GM23248 (cell line): Measurements from ENCODE around the gene ELF3. TPM values are rescaled to one million over a fixed set of nuclear protein-coding genes. Genes with fewer than 3 reads are reported as not detected.
A peak's percentile ranks its signal among the peaks of the same experiment; 100 is the strongest.

Source experiments
- DNase-seq: peaks from one replicate; pipeline ENCODE4 v3.0.0-alpha.2; 2015
- H2AFZ ChIP-seq: fragments of 200-600 bp; sonication (generic); 2 replicates; pipeline ENCODE4 v1.6.1; 2016; ENCODE audit warnings: antibody characterized with exemption
- H3F3A ChIP-seq: fragments of 200-600 bp; sonication (generic); 2 replicates; pipeline ENCODE4 v1.6.1; 2016; ENCODE audit warnings: mild to moderate bottlenecking, antibody characterized with exemption, mixed run types; ENCODE audit not compliant: insufficient read depth
- H3K27ac ChIP-seq: fragments of 200-600 bp; sonication (generic); 2 replicates; pipeline ENCODE4 v1.5.1; 2016; ENCODE audit warnings: mild to moderate bottlenecking
- H3K27me3 ChIP-seq: fragments of 200-600 bp; sonication (generic); replicated peaks from 2 replicates; pipeline ENCODE4 v1.6.1; 2016; ENCODE audit warnings: mild to moderate bottlenecking; ENCODE audit not compliant: insufficient read depth
- H3K36me3 ChIP-seq: fragments of 200-600 bp; sonication (generic); 2 replicates; pipeline ENCODE4 v1.6.1; 2016; ENCODE audit warnings: low read depth, mild to moderate bottlenecking
- H3K4me1 ChIP-seq: fragments of 200-600 bp; sonication (generic); 2 replicates; pipeline ENCODE4 v1.6.1; 2016; ENCODE audit warnings: mild to moderate bottlenecking; ENCODE audit not compliant: insufficient read depth
- H3K4me2 ChIP-seq: fragments of 200-600 bp; sonication (generic); one replicate; pipeline ENCODE4 v1.6.1; 2016; ENCODE audit warnings: mild to moderate bottlenecking; ENCODE audit not compliant: unreplicated experiment
- H3K4me3 ChIP-seq: fragments of 200-600 bp; sonication (generic); 2 replicates; pipeline ENCODE4 v1.5.1; 2016; ENCODE audit warnings: mild to moderate bottlenecking
- H3K79me2 ChIP-seq: fragments of 200-600 bp; sonication (generic); 2 replicates; pipeline ENCODE4 v1.6.1; 2016; ENCODE audit warnings: mild to moderate bottlenecking; ENCODE audit not compliant: insufficient read depth
- H3K9ac ChIP-seq: fragments of 200-600 bp; sonication (generic); 2 replicates; pipeline ENCODE4 v1.6.1; 2016; ENCODE audit warnings: mild to moderate bottlenecking
- H3K9me2 ChIP-seq: fragments of 200-600 bp; sonication (generic); 2 replicates; pipeline ENCODE4 v1.6.1; 2016; ENCODE audit warnings: mixed run types, mild to moderate bottlenecking, moderate library complexity; ENCODE audit not compliant: insufficient read depth
- H3K9me3 ChIP-seq: fragments of 200-600 bp; sonication (generic); one replicate; pipeline ENCODE4 v1.6.1; 2017; ENCODE audit warnings: low read depth
- H4K20me1 ChIP-seq: fragments of 200-600 bp; sonication (generic); 2 replicates; pipeline ENCODE4 v1.6.0; 2016; ENCODE audit not compliant: insufficient read depth
- EZH2 ChIP-seq: fragments of 200-600 bp; sonication (generic); IDR thresholded peaks from 2 replicates; pipeline ENCODE4 v1.6.1; 2018; ENCODE audit warnings: antibody characterized with exemption, mild to moderate bottlenecking; ENCODE audit not compliant: insufficient read depth, poor library complexity, severe bottlenecking
- EZH2phosphoT487 ChIP-seq: fragments of 200-600 bp; sonication (generic); IDR thresholded peaks from 2 replicates; pipeline ENCODE4 v1.6.1; 2018; ENCODE audit warnings: antibody characterized with exemption, moderate library complexity, mild to moderate bottlenecking, low read depth; ENCODE audit not compliant: insufficient read depth
- WGBS, 2 experiments: methylation state at CpG; one replicate each; pipeline ENCODE4 v1.1.6; 2015 to 2017; ENCODE audit warnings: low lambda C conversion rate in 2 of 2, low coverage in 1 of 2; ENCODE audit errors: missing lambda C conversion rate in 2 of 2; 5-methylcytosine and 5-hydroxymethylcytosine counted together
- in situ Hi-C: fragments of 300-500 bp; cut with MboI; formaldehyde crosslinking; loops from 2 replicates; pipeline ENCODE4 v1.15.0; 2020
- polyA plus RNA-seq: library from polyadenylated mRNA; unstranded; fragments of >200 nt; fragmentation: Nextera tagmentation; extraction: Ambion mirVana; gene quantifications from 2 replicates; pipeline ENCODE4 v1.2.1, GENCODE V29; 2016
- total RNA-seq: library from RNA; depleted of rRNA; stranded (reverse); fragments of >200 nt; shearing (Covaris generic); gene quantifications from 2 replicates; pipeline ENCODE4 v1.2.3, GENCODE V29; 2014

The ELF3 gene
- total and polyA plus RNA-seq, 2 experiments from 2014 or later = not detected

- peak; percentile 80 for DNase-seq
- TF ChIP-seq EZH2 (no peak), EZH2phosphoT487 (no peak)
- no peaks in the 10 kb centered on the region for H3K27me3 ChIP-seq
- no peak overlapping the region for H3K27ac ChIP-seq
- H3K4me2 ChIP-seq = no peak overlapping the region
- no peak overlapping the region for H2AFZ ChIP-seq
- H3K36me3 ChIP-seq = no peaks in the 10 kb centered on the region; the same call in 1 of the 2 replicates
- H3K4me1 ChIP-seq = no peaks in the 10 kb centered on the region
- no peak overlapping the region for H3K9ac ChIP-seq
- H4K20me1 ChIP-seq = no peaks in the 10 kb centered on the region
- no peaks in the 10 kb centered on the region for H3K79me2 ChIP-seq
- H3F3A ChIP-seq = no peaks in the 10 kb centered on the region
- H3K4me3 ChIP-seq = no peak overlapping the region
- WGBS, 2 experiments = 15 to 18% methylated on average over 11 of the region's 11 CpGs
- no peaks in the 10 kb centered on the region for H3K9me3 ChIP-seq
- in situ Hi-C loops = loop anchor here (5.0 kb wide), 1 partner anchor 108 kb away; no protein-coding TSS in a partner anchor
- no peaks in the 10 kb centered on the region for H3K9me2 ChIP-seq
Measured at GRCh38 chr1:202009326-202010179, 834 bp upstream of the ELF3 start.

GRCh38 chr1:202011994-202012393, 1.6 kb downstream of the ELF3 start:
- H4K20me1 ChIP-seq = no peaks in the 10 kb centered on the region
- no peaks in the 10 kb centered on the region for H3K4me1 ChIP-seq
- H3K79me2 ChIP-seq = no peaks in the 10 kb centered on the region
- no peak overlapping the region for H3K4me3 ChIP-seq
- H3K27me3 ChIP-seq = no peaks in the 10 kb centered on the region
- no peak for TF ChIP-seq EZH2phosphoT487
- no peak for TF ChIP-seq EZH2
- in situ Hi-C loops = loop anchor here (5.0 kb wide), 1 partner anchor 105 kb away; no protein-coding TSS in a partner anchor
- H3K36me3 ChIP-seq = no peaks in the 10 kb centered on the region
- no peak overlapping the region for H3K27ac ChIP-seq
- no peak overlapping the region for H3K9ac ChIP-seq
- no peaks in the 10 kb centered on the region; the same call in 1 of the 2 replicates for H3F3A ChIP-seq
- DNase-seq = no peak
- 87 to 88% methylated on average over 11 of the region's 11 CpGs for WGBS, 2 experiments
- H3K4me2 ChIP-seq = no peak overlapping the region
- H2AFZ ChIP-seq = no peak overlapping the region
- no peaks in the 10 kb centered on the region for H3K9me2 ChIP-seq
- H3K9me3 ChIP-seq = no peaks in the 10 kb centered on the region

- no peak overlapping the region for H3K27ac ChIP-seq
- H2AFZ ChIP-seq = no peak overlapping the region
- no peaks in the 10 kb centered on the region for H3K36me3 ChIP-seq
- no peaks in the 10 kb centered on the region for H3K27me3 ChIP-seq
- TF ChIP-seq EZH2phosphoT487 (no peak), EZH2 (no peak)
- H3K4me3 ChIP-seq = no peak overlapping the region
- no peaks in the 10 kb centered on the region for H4K20me1 ChIP-seq
- WGBS, 2 experiments = 81 to 83% methylated on average over 32 to 35 of the region's 35 CpGs
- no peaks in the 10 kb centered on the region for H3K9me3 ChIP-seq
- H3K9me2 ChIP-seq = no peaks in the 10 kb centered on the region
- DNase-seq = no peak
- no peaks in the 10 kb centered on the region; the same call in 1 of the 2 replicates for H3F3A ChIP-seq
- no peaks in the 10 kb centered on the region for H3K79me2 ChIP-seq
- no peaks in the 10 kb centered on the region for H3K4me1 ChIP-seq
- no peak overlapping the region for H3K9ac ChIP-seq
- in situ Hi-C loops = loop anchor here (5.0 kb wide), 1 partner anchor 104 kb away; no protein-coding TSS in a partner anchor
- no peak overlapping the region for H3K4me2 ChIP-seq
Measured at GRCh38 chr1:202012544-202013478, 2.4 kb downstream of the ELF3 start.

- Histone ChIP-seq H3K27ac (no peak overlapping the region), H3K4me3 (no peak overlapping the region), H3K9me2 (no peaks in the 10 kb centered on the region), H3K4me1 (no peaks in the 10 kb centered on the region), H3K36me3 (no peaks in the 10 kb centered on the region), H4K20me1 (no peaks in the 10 kb centered on the region), H3K9ac (no peak overlapping the region), H3K4me2 (no peak overlapping the region), H3K79me2 (no peaks in the 10 kb centered on the region), H3K27me3 (no peaks in the 10 kb centered on the region), H2AFZ (no peak overlapping the region), H3F3A (no peaks in the 10 kb centered on the region; the same call in 1 of the 2 replicates), H3K9me3 (no peaks in the 10 kb centered on the region)
- in situ Hi-C loops = loop anchor here (5.0 kb wide), 1 partner anchor 104 kb away; no protein-coding TSS in a partner anchor
- WGBS, 2 experiments = 87 to 91% methylated on average over 11 to 12 of the region's 12 CpGs
- DNase-seq = no peak
- TF ChIP-seq EZH2 (no peak), EZH2phosphoT487 (no peak)
Measured at GRCh38 chr1:202013603-202014002, 3.2 kb downstream of the ELF3 start.
